Neural progenitor cell (in vitro differentiated cells): ENCODE data around the gene NBEA. TPM values are rescaled to one million over a fixed set of nuclear protein-coding genes. Genes with fewer than 3 reads are reported as not detected.

Experiments used
- DNase-seq: peaks from one replicate; pipeline ENCODE4 v3.0.0-alpha.2; 2016; ENCODE audit warnings: low spot score
- H2AFZ ChIP-seq: fragments of 200-600 bp; sonication (generic); replicated peaks from 2 replicates; pipeline ENCODE4 v1.6.1; 2016; ENCODE audit warnings: antibody characterized with exemption
- H3F3A ChIP-seq: fragments of 200-600 bp; sonication (generic); 2 replicates; pipeline ENCODE4 v1.6.1; 2016; ENCODE audit warnings: antibody characterized with exemption, low read depth
- H3K27ac ChIP-seq: fragments of 200-600 bp; sonication (generic); 2 replicates; pipeline ENCODE4 v1.5.1; 2016; ENCODE audit warnings: mild to moderate bottlenecking
- H3K27me3 ChIP-seq: fragments of 200-600 bp; sonication (generic); 2 replicates; pipeline ENCODE4 v1.6.1; 2016; ENCODE audit warnings: mild to moderate bottlenecking, moderate library complexity
- H3K36me3 ChIP-seq: fragments of 200-600 bp; sonication (generic); 2 replicates; pipeline ENCODE4 v1.5.1; 2016
- H3K4me1 ChIP-seq: fragments of 200-600 bp; sonication (generic); 2 replicates; pipeline ENCODE4 v1.6.1; 2016; ENCODE audit warnings: mixed run types
- H3K4me2 ChIP-seq: fragments of 200-600 bp; sonication (generic); 2 replicates; pipeline ENCODE4 v1.6.1; 2016
- H3K4me3 ChIP-seq: fragments of 200-600 bp; sonication (generic); 2 replicates; pipeline ENCODE4 v1.5.1; 2016
- H3K79me2 ChIP-seq: fragments of 200-600 bp; sonication (generic); 2 replicates; pipeline ENCODE4 v1.6.1; 2016; ENCODE audit warnings: low read depth
- H3K9ac ChIP-seq: fragments of 200-600 bp; sonication (generic); 2 replicates; pipeline ENCODE4 v1.6.1; 2016
- H3K9me3 ChIP-seq: fragments of 200-600 bp; sonication (generic); 2 replicates; pipeline ENCODE4 v1.5.1; 2016; ENCODE audit warnings: low read depth
- H4K20me1 ChIP-seq: fragments of 200-600 bp; sonication (generic); 2 replicates; pipeline ENCODE4 v1.6.1; 2016; ENCODE audit warnings: low read depth
- H3K27ac Mint-ChIP-seq: 3 replicates; pipeline ENCODE4 v1.8.0; 2021; ENCODE audit warnings: mixed read lengths
- H3K27me3 Mint-ChIP-seq: 2 replicates; pipeline ENCODE4 v1.8.0; 2022; ENCODE audit warnings: low read depth, mild to moderate bottlenecking, inconsistent platforms, moderate library complexity, mixed read lengths; ENCODE audit not compliant: insufficient read depth
- H3K36me3 Mint-ChIP-seq: 3 replicates; pipeline ENCODE4 v1.8.0; 2021; ENCODE audit warnings: mixed read lengths
- H3K4me1 Mint-ChIP-seq: 3 replicates; pipeline ENCODE4 v1.8.0; 2021; ENCODE audit warnings: mixed read lengths
- H3K4me3 Mint-ChIP-seq: 3 replicates; pipeline ENCODE4 v1.8.0; 2021; ENCODE audit warnings: mild to moderate bottlenecking, moderate library complexity, mixed read lengths
- H3K9me3 Mint-ChIP-seq: 3 replicates; pipeline ENCODE4 v1.8.0; 2020; ENCODE audit warnings: mixed read lengths
- CTCF ChIP-seq: fragments of 200-600 bp; sonication (generic); IDR thresholded peaks from 2 replicates; pipeline ENCODE4 v1.5.1; 2017; ENCODE audit warnings: antibody characterized with exemption, mild to moderate bottlenecking
- EZH2 ChIP-seq: fragments of 200-600 bp; sonication (generic); IDR thresholded peaks from 2 replicates; pipeline ENCODE4 v1.6.1; 2017; ENCODE audit warnings: antibody characterized with exemption, mild to moderate bottlenecking, moderate library complexity
- EZH2phosphoT487 ChIP-seq: fragments of 200-600 bp; sonication (generic); IDR thresholded peaks from 2 replicates; pipeline ENCODE4 v1.6.1; 2017; ENCODE audit warnings: antibody characterized with exemption
- total RNA-seq: library from RNA; depleted of rRNA; stranded (reverse); fragments of >200 nt; gene quantifications from 2 replicates; pipeline ENCODE4 v1.2.3, GENCODE V29; 2015; ENCODE audit warnings: low replicate concordance

NBEA gene
- total RNA-seq, 1 donor from 2014 or later, result 31.0 TPM

- Mint-ChIP-seq H3K27me3 (no peaks in the 10 kb centered on the region), H3K27ac (no peak overlapping the region), H3K4me3 (no peak overlapping the region), H3K4me1 (no peaks in the 10 kb centered on the region), H3K36me3 (no peaks in the 10 kb centered on the region), H3K9me3 (no peaks in the 10 kb centered on the region)
- H3K79me2 ChIP-seq, result no peaks in the 10 kb centered on the region
- no peak for TF ChIP-seq EZH2phosphoT487
- no peak for TF ChIP-seq CTCF
- no peak for TF ChIP-seq EZH2
- H3K36me3 ChIP-seq, result no peaks in the 10 kb centered on the region
- no peaks in the 10 kb centered on the region for H4K20me1 ChIP-seq
- H3K4me3 ChIP-seq, result no peak overlapping the region
- H3K27me3 ChIP-seq, result no peaks in the 10 kb centered on the region
- H3K9ac ChIP-seq, result no peak overlapping the region
- peaks cover 11% of the 10 kb centered on the region for H3K4me1 ChIP-seq
- no peaks in the 10 kb centered on the region for H3F3A ChIP-seq
- no peak for DNase-seq
- H3K9me3 ChIP-seq, result no peaks in the 10 kb centered on the region
- no peak overlapping the region for H2AFZ ChIP-seq
- H3K4me2 ChIP-seq, result no peak overlapping the region
- no peak overlapping the region for H3K27ac ChIP-seq
Observed at GRCh38 chr13:34931572-34931971, 10.5 kb upstream of the NBEA start.

- DNase-seq, result no peak
- H3K4me3 Mint-ChIP-seq, result no peak overlapping the region
Observed at GRCh38 chr13:34933349-34933748, 8.7 kb upstream of the NBEA start.

GRCh38 chr13:34933786-34934185 is 8.3 kb upstream of the NBEA start:
- H3K27me3 Mint-ChIP-seq, result no peaks in the 10 kb centered on the region
- Histone ChIP-seq H3K36me3 (no peaks in the 10 kb centered on the region), H3K4me3 (no peak overlapping the region), H3K27me3 (no peaks in the 10 kb centered on the region), H3K27ac (no peak overlapping the region), H3K9me3 (no peaks in the 10 kb centered on the region), H3K9ac (no peak overlapping the region), H3K4me1 (peaks cover 11% of the 10 kb centered on the region), H2AFZ (no peak overlapping the region), H4K20me1 (no peaks in the 10 kb centered on the region), H3K79me2 (no peaks in the 10 kb centered on the region), H3F3A (no peaks in the 10 kb centered on the region), H3K4me2 (peak overlapping the region; percentile 16)
- peak; percentile 51 for DNase-seq
- no peaks in the 10 kb centered on the region for H3K36me3 Mint-ChIP-seq
- TF ChIP-seq CTCF, result no peak
- TF ChIP-seq EZH2, result no peak
- TF ChIP-seq EZH2phosphoT487, result no peak
- H3K4me1 Mint-ChIP-seq, result no peaks in the 10 kb centered on the region
- no peak overlapping the region for H3K27ac Mint-ChIP-seq
- H3K4me3 Mint-ChIP-seq, result no peak overlapping the region
- no peaks in the 10 kb centered on the region for H3K9me3 Mint-ChIP-seq

More at GRCh38 chr13:34933349-34933748, 8.7 kb upstream of the NBEA start:
- Mint-ChIP-seq H3K27me3 (no peaks in the 10 kb centered on the region), H3K9me3 (no peaks in the 10 kb centered on the region), H3K27ac (no peak overlapping the region), H3K36me3 (no peaks in the 10 kb centered on the region), H3K4me1 (no peaks in the 10 kb centered on the region)
- H3K36me3 ChIP-seq, result no peaks in the 10 kb centered on the region
- no peaks in the 10 kb centered on the region for H3K79me2 ChIP-seq
- H4K20me1 ChIP-seq, result no peaks in the 10 kb centered on the region
- peaks cover 11% of the 10 kb centered on the region for H3K4me1 ChIP-seq
- no peak overlapping the region for H3K9ac ChIP-seq
- H3K4me2 ChIP-seq, result peak overlapping the region; percentile 16
- no peaks in the 10 kb centered on the region for H3K27me3 ChIP-seq
- TF ChIP-seq EZH2phosphoT487 (no peak), CTCF (no peak), EZH2 (no peak)
- no peak overlapping the region for H3K4me3 ChIP-seq
- no peaks in the 10 kb centered on the region for H3K9me3 ChIP-seq
- H3K27ac ChIP-seq, result no peak overlapping the region
- H3F3A ChIP-seq, result no peaks in the 10 kb centered on the region
- H2AFZ ChIP-seq, result no peak overlapping the region
